WTC11 (cell line): ENCODE results near the gene RBM42.

Experiments used
- ATF3 ChIP-seq: sonication (generic); formaldehyde crosslinking; conservative IDR thresholded peaks from 2 replicates; pipeline ENCODE4 v1.8.1; 2022; ENCODE audit warnings: mild to moderate bottlenecking, missing genetic modification reagents
- CTCF ChIP-seq: fragments of 200-600 bp; IDR thresholded peaks from 2 replicates; pipeline ENCODE4 v1.8.0; 2022; ENCODE audit warnings: antibody characterized with exemption
- GABPB1 ChIP-seq: sonication (generic); formaldehyde crosslinking; IDR thresholded peaks from 2 replicates; pipeline ENCODE4 v1.8.1; 2023; ENCODE audit warnings: mild to moderate bottlenecking, missing genetic modification reagents
- IRF1 ChIP-seq: sonication (generic); formaldehyde crosslinking; IDR thresholded peaks from 2 replicates; pipeline ENCODE4 v1.8.0; 2023; ENCODE audit warnings: missing genetic modification reagents

- TF ChIP-seq IRF1 (CRISPR knock-in tag) (no peak), GABPB1 (CRISPR knock-in tag) (no peak; the same call in 1 of the 2 replicates), CTCF (no peak), ATF3 (CRISPR knock-in tag) (no peak)
Observed at GRCh38 chr19:35612224-35612558, 16.6 kb upstream of the RBM42 start.
